ENCODE measurements around the gene HRK.

Gene HRK

DNA sequence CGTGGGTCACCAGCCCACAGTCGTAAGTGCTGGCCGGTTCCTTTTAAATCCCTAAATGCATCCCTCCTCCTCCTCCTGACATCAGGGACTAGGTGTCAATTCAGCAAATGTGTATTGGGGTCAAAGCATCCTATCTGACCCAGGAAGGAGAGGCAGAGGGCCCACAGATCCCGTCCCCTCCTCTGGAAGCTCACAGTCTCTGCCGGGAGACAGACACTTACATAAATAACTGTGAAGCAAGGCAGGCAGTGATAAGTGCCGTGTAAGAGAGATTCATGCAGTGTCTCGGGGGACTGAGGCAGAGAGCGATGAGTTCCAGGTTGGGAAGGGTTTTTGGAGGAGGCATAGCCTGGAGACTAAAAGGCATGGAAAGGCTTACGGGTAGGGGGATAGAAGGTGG lies 44.1 kb downstream of the HRK start:
- no peak overlapping the region for H3K4me3 ChIP-seq (ENCODE audit: low read depth, low read length)

DNA sequence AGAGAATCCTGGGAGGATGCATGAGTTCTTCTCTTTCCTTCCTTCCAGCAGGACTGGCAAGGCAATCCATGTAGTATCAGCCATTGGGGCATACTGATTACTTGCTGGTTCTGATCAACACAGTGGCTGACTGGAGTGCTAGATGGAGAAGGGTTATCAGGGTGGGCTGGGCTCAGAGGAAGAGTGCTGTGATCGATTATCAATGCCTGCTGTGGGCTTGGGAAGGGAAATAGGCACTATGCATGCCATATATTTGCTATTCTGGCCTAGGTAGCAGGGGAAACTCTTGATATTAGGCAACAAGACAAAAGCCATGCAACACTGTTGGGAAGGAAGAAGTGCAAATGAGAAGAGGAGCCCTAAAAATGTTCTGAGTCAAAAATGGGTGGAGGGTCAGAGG lies 45.8 kb downstream of the HRK start:
- TF ChIP-seq, protein P1, sequence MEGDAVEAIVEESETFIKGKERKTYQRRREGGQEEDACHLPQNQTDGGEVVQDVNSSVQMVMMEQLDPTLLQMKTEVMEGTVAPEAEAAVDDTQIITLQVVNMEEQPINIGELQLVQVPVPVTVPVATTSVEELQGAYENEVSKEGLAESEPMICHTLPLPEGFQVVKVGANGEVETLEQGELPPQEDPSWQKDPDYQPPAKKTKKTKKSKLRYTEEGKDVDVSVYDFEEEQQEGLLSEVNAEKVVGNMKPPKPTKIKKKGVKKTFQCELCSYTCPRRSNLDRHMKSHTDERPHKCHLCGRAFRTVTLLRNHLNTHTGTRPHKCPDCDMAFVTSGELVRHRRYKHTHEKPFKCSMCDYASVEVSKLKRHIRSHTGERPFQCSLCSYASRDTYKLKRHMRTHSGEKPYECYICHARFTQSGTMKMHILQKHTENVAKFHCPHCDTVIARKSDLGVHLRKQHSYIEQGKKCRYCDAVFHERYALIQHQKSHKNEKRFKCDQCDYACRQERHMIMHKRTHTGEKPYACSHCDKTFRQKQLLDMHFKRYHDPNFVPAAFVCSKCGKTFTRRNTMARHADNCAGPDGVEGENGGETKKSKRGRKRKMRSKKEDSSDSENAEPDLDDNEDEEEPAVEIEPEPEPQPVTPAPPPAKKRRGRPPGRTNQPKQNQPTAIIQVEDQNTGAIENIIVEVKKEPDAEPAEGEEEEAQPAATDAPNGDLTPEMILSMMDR (IDR thresholded peaks at IDR 0.05; ENCODE audit: borderline replicate concordance, insufficient read depth, low read depth, low read length), result no peak
- H3K4me3 ChIP-seq (ENCODE audit: low read depth, low read length), result no peak overlapping the region

More for the DNA sequence above, 44.1 kb downstream of the HRK start:
- TF ChIP-seq, protein P1 (IDR thresholded peaks at IDR 0.05; ENCODE audit: borderline replicate concordance, insufficient read depth, low read depth, low read length), result no peak

DNA sequence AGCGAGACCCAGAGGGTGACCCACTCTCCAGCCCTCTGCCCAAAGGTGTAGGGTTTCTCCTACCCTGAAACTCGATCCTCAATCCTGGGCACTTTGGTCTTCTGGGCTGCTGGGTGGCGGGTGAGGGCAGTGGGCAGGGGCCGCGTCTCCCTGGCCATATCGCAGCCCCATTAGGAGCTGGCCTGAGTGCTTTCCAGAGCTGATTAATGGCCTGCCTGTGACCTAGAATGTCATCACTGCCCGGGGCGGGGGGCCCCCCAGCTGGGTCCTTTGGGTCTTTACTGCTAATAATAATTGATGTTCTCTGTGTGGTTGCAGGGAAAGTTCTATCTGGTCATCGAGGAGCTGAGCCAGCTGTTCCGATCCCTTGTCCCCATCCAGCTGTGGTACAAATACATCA lies 47.8 kb downstream of the HRK start:
- H3K4me3 ChIP-seq (ENCODE audit: low read depth, low read length), result no peak overlapping the region
- TF ChIP-seq, protein P1 (IDR thresholded peaks at IDR 0.05; ENCODE audit: borderline replicate concordance, insufficient read depth, low read depth, low read length), result no peak

DNA sequence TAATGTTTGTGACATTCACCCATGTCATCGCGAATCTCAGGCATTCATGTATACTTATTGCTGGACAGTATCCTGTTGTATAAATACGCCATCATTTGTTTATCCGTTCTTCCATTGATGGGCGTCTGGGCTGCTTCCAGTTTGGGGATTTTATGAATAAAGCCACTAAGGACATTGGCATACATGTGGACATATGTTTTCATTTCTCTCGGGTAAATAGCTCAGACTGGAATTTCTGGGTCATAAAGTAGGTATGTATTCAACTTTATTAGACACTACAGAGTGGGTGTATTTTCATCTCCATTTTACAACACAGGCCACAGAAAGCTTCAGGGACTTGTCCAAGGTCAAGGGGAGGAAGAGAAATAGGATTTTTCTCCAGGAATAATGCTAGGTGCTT lies 48.9 kb downstream of the HRK start:
- no peak overlapping the region for H3K4me3 ChIP-seq (ENCODE audit: low read depth, low read length)
- TF ChIP-seq, protein P1 (IDR thresholded peaks at IDR 0.05; ENCODE audit: borderline replicate concordance, insufficient read depth, low read depth, low read length), result no peak

DNA sequence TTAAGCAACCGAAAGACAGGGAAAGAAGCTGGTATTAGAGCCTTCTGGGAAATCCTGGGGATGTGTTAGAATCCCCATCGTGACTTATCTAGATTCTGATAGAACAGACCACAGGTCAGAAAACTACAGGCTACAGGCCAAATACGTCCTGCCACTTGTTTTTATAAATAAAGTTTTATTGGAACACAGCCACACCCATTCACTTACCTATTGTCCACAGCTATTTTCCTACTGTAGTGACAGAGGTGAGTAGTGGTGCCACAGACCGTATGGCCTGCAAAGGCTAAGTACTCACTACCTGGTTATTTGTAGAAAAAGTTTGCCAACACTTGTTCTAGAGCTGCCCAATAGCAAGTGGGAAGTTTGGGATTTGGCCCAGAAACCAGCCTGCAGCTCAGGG lies 53.8 kb downstream of the HRK start:
- H3K4me3 ChIP-seq (ENCODE audit: low read depth, low read length), result no peak overlapping the region
- TF ChIP-seq, protein P1 (IDR thresholded peaks at IDR 0.05; ENCODE audit: borderline replicate concordance, insufficient read depth, low read depth, low read length), result no peak

DNA sequence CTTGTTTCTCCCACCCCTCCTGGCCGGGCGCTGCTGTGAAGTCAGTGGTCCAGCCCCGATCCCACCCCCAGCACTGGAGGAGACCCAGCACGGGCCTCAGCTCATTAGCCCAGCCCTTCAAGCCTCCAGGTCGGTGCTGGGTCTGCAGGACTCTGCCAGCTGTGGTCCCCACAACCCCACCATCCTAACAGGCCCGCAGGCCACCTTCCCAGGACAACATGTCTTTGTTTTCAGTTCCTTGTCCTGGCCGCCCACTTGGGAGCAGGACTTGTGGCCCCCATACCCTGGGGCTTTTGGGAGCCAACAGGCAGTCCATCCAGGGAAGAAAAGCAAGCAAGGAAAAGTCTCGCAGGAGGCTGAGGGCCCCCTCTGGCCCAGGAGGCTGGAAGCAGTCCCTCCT lies 60.0 kb downstream of the HRK start:
- TF ChIP-seq, protein P1 (IDR thresholded peaks at IDR 0.05; ENCODE audit: borderline replicate concordance, insufficient read depth, low read depth, low read length), result no peak
- H3K4me3 ChIP-seq (ENCODE audit: low read depth, low read length), result no peak overlapping the region

DNA sequence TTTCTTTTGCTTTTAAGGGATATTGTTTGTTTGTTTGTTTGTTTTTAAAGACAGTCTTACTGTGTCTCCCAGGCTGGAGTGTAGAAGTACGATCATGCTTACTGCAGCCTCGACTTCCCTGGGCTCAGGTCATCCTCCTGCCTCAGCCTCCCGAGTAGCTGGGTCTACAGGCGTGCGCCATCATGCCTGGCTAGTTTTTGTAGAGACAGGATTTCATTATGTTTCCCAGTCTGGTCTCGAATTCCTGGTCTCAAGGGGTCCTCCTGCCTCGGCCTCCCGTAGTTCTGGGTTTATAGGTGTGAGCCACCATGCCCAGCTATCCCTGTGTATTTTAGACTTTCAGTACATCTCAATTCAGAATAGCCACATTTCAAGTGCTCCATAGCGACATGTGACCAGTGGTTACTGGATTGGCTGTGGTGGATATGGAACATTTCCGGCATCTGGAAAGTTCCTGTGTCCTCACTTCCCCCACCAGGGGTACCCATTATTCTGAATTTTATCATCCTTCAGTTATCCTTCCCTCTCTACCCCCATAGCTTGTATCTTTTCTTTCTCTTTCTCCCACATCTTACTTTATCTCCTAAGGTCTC lies 61.1 kb downstream of the HRK start:
- TF ChIP-seq, protein P1 (IDR thresholded peaks at IDR 0.05; ENCODE audit: borderline replicate concordance, insufficient read depth, low read depth, low read length), result no peak
- H3K4me3 ChIP-seq (ENCODE audit: low read depth, low read length), result no peak overlapping the region

Measured in GM12875 (cell line).